Fibroblast of lung (primary cell): ENCODE measurements around the gene NTN1.

Experiments used
- CTCF ChIP-seq, 2 donors: IDR thresholded peaks in 1 of 2; conservative IDR thresholded peaks in 1 of 2; 1 replicate in 1 of 2; 2 replicates in 1 of 2; pipeline ENCODE4 v1.5.1; 2011 to 2012; ENCODE audit warnings: low read length in 2 of 2, control low read depth in 1 of 2, inconsistent platforms in 1 of 2, low read depth in 1 of 2, mild to moderate bottlenecking in 1 of 2
- EZH2 ChIP-seq: IDR thresholded peaks from 2 replicates; pipeline ENCODE4 v1.5.1; 2012; ENCODE audit warnings: low read length, control low read depth, mild to moderate bottlenecking; ENCODE audit errors: missing control alignments

DNA sequence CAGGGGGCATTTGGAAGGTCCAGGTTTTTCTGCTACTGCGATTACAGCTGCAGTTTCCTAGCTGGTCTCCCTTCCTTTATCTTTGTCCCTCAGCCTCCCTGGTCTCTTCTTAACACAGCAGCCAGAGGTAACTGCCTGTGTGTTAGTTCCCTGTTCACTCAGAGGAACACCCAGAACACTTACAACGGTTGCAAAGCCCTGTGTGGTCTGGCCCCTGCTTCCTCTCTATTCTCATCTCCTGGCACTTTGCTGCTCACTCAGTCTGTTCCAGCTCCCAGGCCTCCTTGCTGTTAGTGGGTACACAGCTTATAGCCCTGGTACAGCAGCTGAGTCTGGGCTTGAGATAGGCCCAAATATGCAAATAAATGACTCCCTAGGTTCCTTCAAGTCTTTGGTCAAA is 16.4 kb downstream of the NTN1 start:
- TF ChIP-seq CTCF (conservative IDR thresholded peaks at IDR 0.05 in 1 of 2, IDR thresholded peaks at IDR 0.05 in 1 of 2; ENCODE audit: low read depth in 1 of 2, low read length in 2 of 2): no peak
- no peak for TF ChIP-seq EZH2
